K562 (cell line): ENCODE results near the gene TMEM154. TPM values are rescaled to one million over a fixed set of nuclear protein-coding genes. Genes with fewer than 3 reads are reported as not detected.

Experiments used
- DMBX1 ChIP-seq: fragments of 250-450 bp; sonication (Bioruptor Pico); IDR thresholded peaks from 2 replicates; pipeline ENCODE4 v1.8.0; 2022; ENCODE audit warnings: inconsistent platforms, mild to moderate bottlenecking, moderate library complexity, borderline replicate concordance
- ESRRA ChIP-seq: fragments of 450-650 bp; IDR thresholded peaks from 2 replicates; pipeline ENCODE4 v1.6.1; 2014; ENCODE audit warnings: low read depth, mild to moderate bottlenecking, moderate library complexity, borderline replicate concordance
- FOXA3 ChIP-seq, 2 experiments: fragments of 450-650 bp in 1 of 2; sonication (generic) in 1 of 2; formaldehyde crosslinking; IDR thresholded peaks in 1 of 2; conservative IDR thresholded peaks in 1 of 2; 2 replicates each; pipeline versions ENCODE4 v1.4.0 to v1.8.0; 2020 to 2022; ENCODE audit warnings: mild to moderate bottlenecking in 2 of 2, missing genetic modification reagents in 1 of 2
- GABPA ChIP-seq: fragments of 200-800 bp; sonication (Bioruptor generic); conservative IDR thresholded peaks from 2 replicates; pipeline ENCODE4 v1.6.1; 2016; ENCODE audit warnings: low read depth, missing genetic modification characterization, missing compliant biosample characterization
- HCFC1 ChIP-seq: IDR thresholded peaks from 2 replicates; pipeline ENCODE4 v1.6.1; 2012; ENCODE audit warnings: low read depth, low read length, improper control_type of control experiment
- HIVEP1 ChIP-seq: fragments of 250-450 bp; sonication (Bioruptor Pico); IDR thresholded peaks from 2 replicates; pipeline ENCODE4 v1.4.0; 2020; ENCODE audit warnings: mild to moderate bottlenecking
- MTA3 ChIP-seq: fragments of 450-650 bp; formaldehyde crosslinking; IDR thresholded peaks from 2 replicates; pipeline ENCODE4 v1.6.1; 2017; ENCODE audit warnings: mild to moderate bottlenecking, borderline replicate concordance
- NCOA1 ChIP-seq: fragments of 450-650 bp; IDR thresholded peaks from 2 replicates; pipeline ENCODE4 v1.6.1; 2016; ENCODE audit warnings: low read depth
- NFE2 ChIP-seq: IDR thresholded peaks from 2 replicates; pipeline ENCODE4 v1.6.1; 2014; ENCODE audit warnings: antibody characterized with exemption, low read depth
- PHTF2 ChIP-seq: fragments of 250-450 bp; sonication (Bioruptor Pico); IDR thresholded peaks from 2 replicates; pipeline ENCODE4 v1.5.0; 2021; ENCODE audit warnings: mild to moderate bottlenecking
- SMAD3 ChIP-seq: fragments of 450-650 bp; formaldehyde crosslinking; conservative IDR thresholded peaks from 2 replicates; pipeline ENCODE4 v1.4.0; 2020; ENCODE audit warnings: mild to moderate bottlenecking
- YY1 ChIP-seq, 3 experiments: IDR thresholded peaks; 2 replicates each; pipeline ENCODE4 v1.6.1; 2011; ENCODE audit warnings: low read length in 2 of 3, mild to moderate bottlenecking in 2 of 3, moderate library complexity in 2 of 3, borderline replicate concordance in 1 of 3, control low read depth in 1 of 3, low read depth in 1 of 3; ENCODE audit not compliant: insufficient read depth in 3 of 3, insufficient replicate concordance in 2 of 3, control insufficient read depth in 1 of 3, insufficient read length in 1 of 3; ENCODE audit errors: extremely low read depth in 1 of 3
- ZBED1 ChIP-seq: IDR thresholded peaks from 2 replicates; pipeline ENCODE4 v1.6.1; 2014
- ZNF586 ChIP-seq: fragments of 450-650 bp; formaldehyde crosslinking; conservative IDR thresholded peaks from 2 replicates; pipeline ENCODE4 v1.4.0; 2020; ENCODE audit warnings: mild to moderate bottlenecking, moderate library complexity
- ZNF75A ChIP-seq: fragments of 450-650 bp; formaldehyde crosslinking; IDR thresholded peaks from 2 replicates; pipeline ENCODE4 v1.4.0; 2020; ENCODE audit warnings: mild to moderate bottlenecking
- polyA plus RNA-seq, 8 experiments: library from polyadenylated mRNA; depleted of rRNA in 4 of 8; stranded (reverse) in 5 of 8; unstranded in 3 of 8; fragments of >200 nt; fragmentation: Nextera tagmentation in 2 of 8; fragmentation: Illumina TruSeq in 1 of 8; extraction: Ambion mirVana in 2 of 8; extraction: Trizol in 1 of 8; gene quantifications; 2 replicates each; pipeline versions ENCODE4 v1.2.1 to v1.2.3, GENCODE V29; 2011 to 2014; ENCODE audit warnings: inconsistent platforms in 1 of 8, missing spikeins in 1 of 8
- total RNA-seq, 7 experiments: library from RNA; depleted of rRNA in 6 of 7; stranded (reverse); fragments of >200 nt in 6 of 7; fragmentation: Illumina TruSeq in 2 of 7; extraction: Trizol in 2 of 7; gene quantifications; 2 replicates each; pipeline versions ENCODE4 v1.2.1 to v1.2.3, GENCODE V29; 2011 to 2021; ENCODE audit warnings: low replicate concordance in 1 of 7
- TF ChIP-seq, protein P1 (sequence below): fragments of 450-650 bp; IDR thresholded peaks from 2 replicates; pipeline ENCODE4 v1.6.1; 2016; ENCODE audit warnings: mild to moderate bottlenecking, moderate library complexity

The TMEM154 gene
- total and polyA plus RNA-seq, 9 of the 15 experiments (the other 6 are each of a cell fraction or from before 2014, with no cell fraction given) = 0.13 to 1.8 (median 0.58) TPM

DNA sequence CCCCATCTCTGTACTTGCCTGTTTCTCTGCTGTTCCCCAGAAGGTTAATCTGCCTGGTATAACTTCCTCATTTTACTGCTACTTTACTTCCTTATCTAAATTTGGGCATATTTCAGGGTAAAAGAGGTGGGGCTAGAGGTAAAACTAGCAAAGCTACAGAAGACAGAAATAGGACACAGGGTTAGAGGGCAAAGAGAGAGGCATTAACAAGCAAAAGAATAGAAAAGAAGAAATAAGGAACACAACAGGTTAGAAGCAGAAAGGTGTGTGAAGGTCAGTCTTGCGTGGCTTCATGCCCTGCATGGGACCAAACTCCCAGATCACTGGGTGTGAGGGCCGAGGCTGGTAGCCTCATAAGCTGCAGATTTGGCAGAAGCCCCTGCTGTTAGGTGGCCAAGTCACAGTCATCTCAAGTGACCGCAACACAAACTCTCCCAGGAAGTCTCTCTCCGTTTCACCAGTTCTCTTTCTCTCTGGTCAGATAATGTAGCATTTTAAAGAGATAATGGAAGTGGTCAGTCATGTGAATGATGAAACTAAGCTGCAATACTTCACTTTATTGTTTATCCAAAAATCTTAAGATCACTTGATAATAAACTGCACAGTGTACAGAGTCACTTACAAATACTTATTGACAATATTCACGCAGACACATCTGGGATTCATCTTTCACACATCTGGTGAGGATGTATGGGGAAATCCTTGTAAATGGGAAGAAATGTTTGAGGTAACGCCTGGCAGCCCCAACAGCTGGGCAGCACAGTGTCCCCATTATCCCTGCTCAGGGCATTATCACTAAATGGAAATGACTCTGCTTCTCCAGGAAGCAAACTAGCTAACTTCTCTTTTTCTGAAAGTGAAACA is 16.4 kb downstream of the TMEM154 start (continued):
- TF ChIP-seq, protein P1, sequence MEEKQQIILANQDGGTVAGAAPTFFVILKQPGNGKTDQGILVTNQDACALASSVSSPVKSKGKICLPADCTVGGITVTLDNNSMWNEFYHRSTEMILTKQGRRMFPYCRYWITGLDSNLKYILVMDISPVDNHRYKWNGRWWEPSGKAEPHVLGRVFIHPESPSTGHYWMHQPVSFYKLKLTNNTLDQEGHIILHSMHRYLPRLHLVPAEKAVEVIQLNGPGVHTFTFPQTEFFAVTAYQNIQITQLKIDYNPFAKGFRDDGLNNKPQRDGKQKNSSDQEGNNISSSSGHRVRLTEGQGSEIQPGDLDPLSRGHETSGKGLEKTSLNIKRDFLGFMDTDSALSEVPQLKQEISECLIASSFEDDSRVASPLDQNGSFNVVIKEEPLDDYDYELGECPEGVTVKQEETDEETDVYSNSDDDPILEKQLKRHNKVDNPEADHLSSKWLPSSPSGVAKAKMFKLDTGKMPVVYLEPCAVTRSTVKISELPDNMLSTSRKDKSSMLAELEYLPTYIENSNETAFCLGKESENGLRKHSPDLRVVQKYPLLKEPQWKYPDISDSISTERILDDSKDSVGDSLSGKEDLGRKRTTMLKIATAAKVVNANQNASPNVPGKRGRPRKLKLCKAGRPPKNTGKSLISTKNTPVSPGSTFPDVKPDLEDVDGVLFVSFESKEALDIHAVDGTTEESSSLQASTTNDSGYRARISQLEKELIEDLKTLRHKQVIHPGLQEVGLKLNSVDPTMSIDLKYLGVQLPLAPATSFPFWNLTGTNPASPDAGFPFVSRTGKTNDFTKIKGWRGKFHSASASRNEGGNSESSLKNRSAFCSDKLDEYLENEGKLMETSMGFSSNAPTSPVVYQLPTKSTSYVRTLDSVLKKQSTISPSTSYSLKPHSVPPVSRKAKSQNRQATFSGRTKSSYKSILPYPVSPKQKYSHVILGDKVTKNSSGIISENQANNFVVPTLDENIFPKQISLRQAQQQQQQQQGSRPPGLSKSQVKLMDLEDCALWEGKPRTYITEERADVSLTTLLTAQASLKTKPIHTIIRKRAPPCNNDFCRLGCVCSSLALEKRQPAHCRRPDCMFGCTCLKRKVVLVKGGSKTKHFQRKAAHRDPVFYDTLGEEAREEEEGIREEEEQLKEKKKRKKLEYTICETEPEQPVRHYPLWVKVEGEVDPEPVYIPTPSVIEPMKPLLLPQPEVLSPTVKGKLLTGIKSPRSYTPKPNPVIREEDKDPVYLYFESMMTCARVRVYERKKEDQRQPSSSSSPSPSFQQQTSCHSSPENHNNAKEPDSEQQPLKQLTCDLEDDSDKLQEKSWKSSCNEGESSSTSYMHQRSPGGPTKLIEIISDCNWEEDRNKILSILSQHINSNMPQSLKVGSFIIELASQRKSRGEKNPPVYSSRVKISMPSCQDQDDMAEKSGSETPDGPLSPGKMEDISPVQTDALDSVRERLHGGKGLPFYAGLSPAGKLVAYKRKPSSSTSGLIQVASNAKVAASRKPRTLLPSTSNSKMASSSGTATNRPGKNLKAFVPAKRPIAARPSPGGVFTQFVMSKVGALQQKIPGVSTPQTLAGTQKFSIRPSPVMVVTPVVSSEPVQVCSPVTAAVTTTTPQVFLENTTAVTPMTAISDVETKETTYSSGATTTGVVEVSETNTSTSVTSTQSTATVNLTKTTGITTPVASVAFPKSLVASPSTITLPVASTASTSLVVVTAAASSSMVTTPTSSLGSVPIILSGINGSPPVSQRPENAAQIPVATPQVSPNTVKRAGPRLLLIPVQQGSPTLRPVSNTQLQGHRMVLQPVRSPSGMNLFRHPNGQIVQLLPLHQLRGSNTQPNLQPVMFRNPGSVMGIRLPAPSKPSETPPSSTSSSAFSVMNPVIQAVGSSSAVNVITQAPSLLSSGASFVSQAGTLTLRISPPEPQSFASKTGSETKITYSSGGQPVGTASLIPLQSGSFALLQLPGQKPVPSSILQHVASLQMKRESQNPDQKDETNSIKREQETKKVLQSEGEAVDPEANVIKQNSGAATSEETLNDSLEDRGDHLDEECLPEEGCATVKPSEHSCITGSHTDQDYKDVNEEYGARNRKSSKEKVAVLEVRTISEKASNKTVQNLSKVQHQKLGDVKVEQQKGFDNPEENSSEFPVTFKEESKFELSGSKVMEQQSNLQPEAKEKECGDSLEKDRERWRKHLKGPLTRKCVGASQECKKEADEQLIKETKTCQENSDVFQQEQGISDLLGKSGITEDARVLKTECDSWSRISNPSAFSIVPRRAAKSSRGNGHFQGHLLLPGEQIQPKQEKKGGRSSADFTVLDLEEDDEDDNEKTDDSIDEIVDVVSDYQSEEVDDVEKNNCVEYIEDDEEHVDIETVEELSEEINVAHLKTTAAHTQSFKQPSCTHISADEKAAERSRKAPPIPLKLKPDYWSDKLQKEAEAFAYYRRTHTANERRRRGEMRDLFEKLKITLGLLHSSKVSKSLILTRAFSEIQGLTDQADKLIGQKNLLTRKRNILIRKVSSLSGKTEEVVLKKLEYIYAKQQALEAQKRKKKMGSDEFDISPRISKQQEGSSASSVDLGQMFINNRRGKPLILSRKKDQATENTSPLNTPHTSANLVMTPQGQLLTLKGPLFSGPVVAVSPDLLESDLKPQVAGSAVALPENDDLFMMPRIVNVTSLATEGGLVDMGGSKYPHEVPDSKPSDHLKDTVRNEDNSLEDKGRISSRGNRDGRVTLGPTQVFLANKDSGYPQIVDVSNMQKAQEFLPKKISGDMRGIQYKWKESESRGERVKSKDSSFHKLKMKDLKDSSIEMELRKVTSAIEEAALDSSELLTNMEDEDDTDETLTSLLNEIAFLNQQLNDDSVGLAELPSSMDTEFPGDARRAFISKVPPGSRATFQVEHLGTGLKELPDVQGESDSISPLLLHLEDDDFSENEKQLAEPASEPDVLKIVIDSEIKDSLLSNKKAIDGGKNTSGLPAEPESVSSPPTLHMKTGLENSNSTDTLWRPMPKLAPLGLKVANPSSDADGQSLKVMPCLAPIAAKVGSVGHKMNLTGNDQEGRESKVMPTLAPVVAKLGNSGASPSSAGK = no peak
- 0 out of 2 replicates have a peak, but pooled peaks have one; percentile 8 for TF ChIP-seq PHTF2
- TF ChIP-seq YY1 (IDR thresholded peaks at IDR 0.05; ENCODE audit: borderline replicate concordance in 1 of 3, control insufficient read depth in 1 of 3, extremely low read depth in 1 of 3, insufficient read depth in 3 of 3, insufficient read length in 1 of 3, insufficient replicate concordance in 2 of 3, low read depth in 1 of 3, low read length in 2 of 3) = no peak
- 0 out of 2 replicates have a peak, but pooled peaks have one; percentile 24 for TF ChIP-seq ZBED1
- 0 out of 2 replicates have a peak, but pooled peaks have one; percentile 52 for TF ChIP-seq DMBX1
- TF ChIP-seq ESRRA = peak; percentile 88; the same call in 1 of the 2 replicates
- TF ChIP-seq ZNF586 (CRISPR knock-in tag) = peak; percentile 86; the same call in 1 of the 2 replicates
- TF ChIP-seq ZNF75A = no peak
- peak; percentile 7; the same call in 1 of the 2 replicates for TF ChIP-seq SMAD3 (CRISPR knock-in tag)
- TF ChIP-seq NFE2 = peak; percentile 70
- no peak for TF ChIP-seq HCFC1
- peak; percentile 41; the same call in 1 of the 2 replicates for TF ChIP-seq MTA3
- peak in 1 of 2 experiments; percentile 71; a peak in 2 of 4 replicates for TF ChIP-seq FOXA3 (CRISPR knock-in tag; conservative IDR thresholded peaks at IDR 0.05 in 1 of 2, IDR thresholded peaks at IDR 0.05 in 1 of 2)
- 0 out of 2 replicates have a peak, but pooled peaks have one; percentile 11 for TF ChIP-seq HIVEP1 (CRISPR knock-in tag)
- TF ChIP-seq GABPA (tag) = peak; percentile 63
- TF ChIP-seq NCOA1 = peak; percentile 10; the same call in 1 of the 2 replicates
